Fibroblast of the aortic adventitia (primary cell): ENCODE measurements around the gene PFN3. TPM values are rescaled to one million over a fixed set of nuclear protein-coding genes. Genes with fewer than 3 reads are reported as not detected.
A peak's percentile ranks its signal among the peaks of the same experiment; 100 is the strongest.

ENCODE experiments used
- DNase-seq: peaks from one replicate; pipeline ENCODE4 v3.0.0-alpha.2; 2010; ENCODE audit warnings: low read depth
- H3K4me3 ChIP-seq: 2 replicates; pipeline ENCODE4 v1.5.1; 2011; ENCODE audit warnings: low read depth, mild to moderate bottlenecking, control low read depth, low read length, moderate library complexity
- CTCF ChIP-seq: IDR thresholded peaks from 2 replicates; pipeline ENCODE4 v1.5.1; 2011; ENCODE audit warnings: mild to moderate bottlenecking, low read length, control low read depth, inconsistent platforms; ENCODE audit not compliant: insufficient read depth
- total RNA-seq: library from RNA; depleted of rRNA; stranded (reverse); fragments of >200 nt; gene quantifications from 2 replicates; pipeline ENCODE4 v1.2.3, GENCODE V29; 2012; ENCODE audit warnings: low replicate concordance

The PFN3 gene
- total RNA-seq, 1 donor, result not detected

GRCh38 chr5:177396807-177397206, 3.7 kb downstream of the PFN3 start:
- DNase-seq, result no peak
- TF ChIP-seq CTCF, result no peak
- no peak overlapping the region for H3K4me3 ChIP-seq

- no peak for DNase-seq
- H3K4me3 ChIP-seq, result no peak overlapping the region
- TF ChIP-seq CTCF, result no peak
Measured at GRCh38 chr5:177396078-177396477, 4.4 kb downstream of the PFN3 start.

- TF ChIP-seq CTCF, result no peak
- H3K4me3 ChIP-seq, result no peak overlapping the region
- DNase-seq, result no peak
Measured at GRCh38 chr5:177393990-177394389, 6.5 kb downstream of the PFN3 start.

GRCh38 chr5:177393206-177393765, 7.2 kb downstream of the PFN3 start:
- TF ChIP-seq CTCF, result no peak
- H3K4me3 ChIP-seq, result no peak overlapping the region
- DNase-seq, result no peak

- no peak for DNase-seq
- no peak for TF ChIP-seq CTCF
- H3K4me3 ChIP-seq, result no peak overlapping the region
Measured at GRCh38 chr5:177392765-177393164, 7.7 kb downstream of the PFN3 start.

GRCh38 chr5:177390363-177391300, 9.8 kb downstream of the PFN3 start:
- peak; percentile 85 for DNase-seq
- TF ChIP-seq CTCF, result peak; percentile 95

More at GRCh38 chr5:177390363-177391300, 9.8 kb downstream of the PFN3 start:
- no peak overlapping the region for H3K4me3 ChIP-seq
